Nucleus accumbens (tissue), 56 donors: ENCODE measurements around the gene SRP54.
A peak's percentile ranks its signal among the peaks of the same experiment; 100 is the strongest.
"Not testable (repeated sequence)": the region's sequence is repeated elsewhere in the genome, so short reads cannot be mapped to it uniquely, and the experiment has no call there.

Source experiments
- DNase-seq, 56 donors: peaks; one replicate each; lab custom pipeline; 2025; lab: John Stamatoyannopoulos, UW

The SRP54 gene

GRCh38 chr14:34982421-34983147 is at the start of gene SRP54:
Gene SRP54, plus strand, starts transcription at chr14:34982992. Its CDS starts 13,718 bp downstream, at chr14:34996710.
- peak; percentile 58 to 98 (median 94) for DNase-seq

GRCh38 chr14:34933301-34933700 is 49.5 kb upstream of the SRP54 start:
- no peak for DNase-seq

- DNase-seq: no peak
Observed at GRCh38 chr14:34935488-34935887, 47.3 kb upstream of the SRP54 start.

GRCh38 chr14:34937442-34937841 is 45.4 kb upstream of the SRP54 start:
- no peak for DNase-seq

- no peak for DNase-seq
Observed at GRCh38 chr14:34937876-34938275, 44.9 kb upstream of the SRP54 start.

GRCh38 chr14:34943506-34943905 is 39.3 kb upstream of the SRP54 start:
- no peak for DNase-seq

GRCh38 chr14:34944744-34945143 is 38.0 kb upstream of the SRP54 start:
- no peak for DNase-seq

- DNase-seq: no peak
Observed at GRCh38 chr14:34946699-34947098, 36.1 kb upstream of the SRP54 start.

GRCh38 chr14:34951286-34951685 is 31.5 kb upstream of the SRP54 start:
- DNase-seq: no peak

GRCh38 chr14:34956931-34957330 is 25.9 kb upstream of the SRP54 start:
- DNase-seq: no peak

- DNase-seq: no peak
Observed at GRCh38 chr14:34957771-34958286, 25.0 kb upstream of the SRP54 start.

GRCh38 chr14:34962106-34962505 is 20.7 kb upstream of the SRP54 start:
- not testable (repeated sequence) for DNase-seq

- DNase-seq: no peak
Observed at GRCh38 chr14:34964977-34965764, 17.6 kb upstream of the SRP54 start.

GRCh38 chr14:34965912-34966311 is 16.9 kb upstream of the SRP54 start:
- DNase-seq: no peak

GRCh38 chr14:34966413-34966812 is 16.4 kb upstream of the SRP54 start:
- no peak for DNase-seq

GRCh38 chr14:34970665-34971064 is 12.1 kb upstream of the SRP54 start:
- no peak for DNase-seq

GRCh38 chr14:34971381-34971780 is 11.4 kb upstream of the SRP54 start:
- DNase-seq: no peak

- DNase-seq: no peak
Observed at GRCh38 chr14:34971801-34972200, 11.0 kb upstream of the SRP54 start.

GRCh38 chr14:34978444-34978843 is 4.3 kb upstream of the SRP54 start:
- DNase-seq: no peak

GRCh38 chr14:34980337-34980900 is 2.4 kb upstream of the SRP54 start:
- DNase-seq: no peak

- peak in 18 of 56 donors; percentile 5 to 82 (median 42) for DNase-seq
Observed at GRCh38 chr14:34981743-34982420, 910 bp upstream of the SRP54 start.
